ENCODE data around the gene SLC11A1. TPM values are rescaled to one million over a fixed set of nuclear protein-coding genes. Genes with fewer than 3 reads are reported as not detected.

The SLC11A1 gene
- total RNA-seq, 1 experiment from 2014 or later = 0.44 TPM

GRCh38 chr2:218395826-218396687, 14.0 kb downstream of the SLC11A1 start:
- peak; percentile 83 to 95 for DNase-seq
- no peaks in the 10 kb centered on the region for H3K36me3 ChIP-seq (ENCODE audit: low read depth)
- no peaks in the 10 kb centered on the region for H3K9me2 ChIP-seq (ENCODE audit: insufficient read depth)
- intact Hi-C loops (cut with micrococcal nuclease; ENCODE audit: unreplicated experiment) = loop anchor here (1.0 to 5.0 kb wide), 9 partner anchors 39 to 609 kb away; partner anchors contain the start of genes CATIP, CXCR1 and TMBIM1
- peaks cover 1% of the 10 kb centered on the region; the same call in 1 of the 2 replicates for H4K20me1 ChIP-seq (ENCODE audit: insufficient read depth)
- BruUV-seq (replicated peaks) = no TSS peak
- no peaks in the 10 kb centered on the region for H3K9me3 ChIP-seq (ENCODE audit: insufficient read depth, low read depth)
- H3K27me3 ChIP-seq (ENCODE audit: insufficient read depth, low read depth) = no peaks in the 10 kb centered on the region
- CTCF ChIA-PET = interaction anchor here (0.6 to 1.2 kb wide), 16 partner anchors 8 to 878 kb away, joined by 3 to 9 read pairs (median 3); partner anchors contain the start of gene TMBIM1
- peak overlapping the region; percentile 89 for H3K4me3 ChIP-seq
- peak overlapping the region; percentile 90 for H2AFZ ChIP-seq
- peaks cover 20% of the 10 kb centered on the region for H3K4me1 ChIP-seq (replicated peaks; ENCODE audit: insufficient read depth)
- H3F3A ChIP-seq (ENCODE audit: insufficient read depth, low read depth) = peaks cover 24% of the 10 kb centered on the region; the same call in 1 of the 2 replicates
- POLR2A ChIA-PET (ENCODE audit: unreplicated experiment) = interaction anchor here (0.5 to 0.8 kb wide), 4 partner anchors 38 to 112 kb away, joined by 3 to 5 read pairs (median 4); no protein-coding TSS in a partner anchor
- peak overlapping the region; percentile 79 for H3K27ac ChIP-seq
- peak overlapping the region; percentile 94 for H3K4me2 ChIP-seq
- peaks cover 30% of the 10 kb centered on the region for H3K79me2 ChIP-seq (ENCODE audit: low read depth)
- no peak for TF ChIP-seq EZH2 (IDR thresholded peaks at IDR 0.05; ENCODE audit: low read depth)
- TF ChIP-seq, protein P1, sequence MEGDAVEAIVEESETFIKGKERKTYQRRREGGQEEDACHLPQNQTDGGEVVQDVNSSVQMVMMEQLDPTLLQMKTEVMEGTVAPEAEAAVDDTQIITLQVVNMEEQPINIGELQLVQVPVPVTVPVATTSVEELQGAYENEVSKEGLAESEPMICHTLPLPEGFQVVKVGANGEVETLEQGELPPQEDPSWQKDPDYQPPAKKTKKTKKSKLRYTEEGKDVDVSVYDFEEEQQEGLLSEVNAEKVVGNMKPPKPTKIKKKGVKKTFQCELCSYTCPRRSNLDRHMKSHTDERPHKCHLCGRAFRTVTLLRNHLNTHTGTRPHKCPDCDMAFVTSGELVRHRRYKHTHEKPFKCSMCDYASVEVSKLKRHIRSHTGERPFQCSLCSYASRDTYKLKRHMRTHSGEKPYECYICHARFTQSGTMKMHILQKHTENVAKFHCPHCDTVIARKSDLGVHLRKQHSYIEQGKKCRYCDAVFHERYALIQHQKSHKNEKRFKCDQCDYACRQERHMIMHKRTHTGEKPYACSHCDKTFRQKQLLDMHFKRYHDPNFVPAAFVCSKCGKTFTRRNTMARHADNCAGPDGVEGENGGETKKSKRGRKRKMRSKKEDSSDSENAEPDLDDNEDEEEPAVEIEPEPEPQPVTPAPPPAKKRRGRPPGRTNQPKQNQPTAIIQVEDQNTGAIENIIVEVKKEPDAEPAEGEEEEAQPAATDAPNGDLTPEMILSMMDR (conservative IDR thresholded peaks at IDR 0.05) = peak; percentile 86

DNA sequence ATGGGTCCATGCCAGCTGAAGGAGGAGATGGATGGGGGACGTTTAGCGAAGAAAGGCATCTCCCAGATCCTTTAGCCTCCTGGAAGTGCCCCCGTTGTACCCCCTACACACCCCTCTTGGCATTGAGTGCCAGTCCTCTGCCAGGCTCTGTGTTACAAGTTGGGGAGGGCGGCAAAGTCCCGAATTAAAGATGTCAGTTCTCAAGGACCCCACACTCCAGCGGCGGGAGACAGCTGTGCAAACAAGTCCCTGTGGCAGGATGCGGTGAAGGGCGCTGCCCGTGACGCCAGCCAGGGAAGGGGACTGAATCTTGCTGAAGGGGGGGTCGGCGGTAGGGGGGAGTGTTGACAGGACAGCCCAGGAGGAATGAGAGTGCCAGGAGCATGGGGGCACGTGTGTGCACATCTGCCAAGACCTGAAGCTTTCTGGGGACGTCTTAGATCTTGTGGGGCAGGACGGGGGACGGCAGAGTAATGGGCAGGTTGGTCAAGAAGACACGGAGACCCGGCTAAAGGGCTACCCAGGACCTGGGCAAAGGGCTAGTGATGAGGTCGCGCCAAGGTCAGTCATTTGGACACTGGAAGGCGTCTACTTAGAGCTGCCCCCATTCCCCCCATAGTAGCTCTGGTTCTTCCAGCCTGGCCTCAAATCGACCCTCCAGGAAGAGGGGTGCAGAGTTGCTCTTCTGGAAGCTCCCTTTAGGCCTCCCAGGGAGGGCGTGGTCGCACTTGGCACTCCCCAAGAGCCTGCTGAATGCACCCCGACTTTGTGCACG, 14.8 kb downstream of the SLC11A1 start:
- intact Hi-C loops (cut with micrococcal nuclease; ENCODE audit: unreplicated experiment) = loop anchor here (1.0 to 5.0 kb wide), 9 partner anchors 40 to 610 kb away; partner anchors contain the start of genes CATIP, CXCR1 and TMBIM1
- peak; percentile 54 to 55 for DNase-seq
- POLR2A ChIA-PET (ENCODE audit: unreplicated experiment) = interaction anchor here (0.5 to 0.8 kb wide), 5 partner anchors 39 to 127 kb away, joined by 3 to 5 read pairs (median 4); partner anchors contain the start of genes AAMP and PNKD
- peak overlapping the region; percentile 89 for H3K4me3 ChIP-seq
- CTCF ChIA-PET = interaction anchor here (0.6 to 1.2 kb wide), 14 partner anchors 7 to 877 kb away, joined by 3 to 9 read pairs (median 3); partner anchors contain the start of gene TMBIM1
- no peaks in the 10 kb centered on the region for H3K36me3 ChIP-seq (ENCODE audit: low read depth)
- H3K27ac ChIP-seq = peak overlapping the region; percentile 79
- no peaks in the 10 kb centered on the region for H3K27me3 ChIP-seq (ENCODE audit: insufficient read depth, low read depth)
- H3K9me3 ChIP-seq (ENCODE audit: insufficient read depth, low read depth) = no peaks in the 10 kb centered on the region
- H3K4me2 ChIP-seq = peak overlapping the region; percentile 94
- no peak for TF ChIP-seq EZH2 (IDR thresholded peaks at IDR 0.05; ENCODE audit: low read depth)
- TF ChIP-seq, protein P1 (conservative IDR thresholded peaks at IDR 0.05) = no peak
- no TSS peak for BruUV-seq (replicated peaks)
- peak overlapping the region; percentile 90 for H2AFZ ChIP-seq
- peaks cover 38% of the 10 kb centered on the region for H3K79me2 ChIP-seq (ENCODE audit: low read depth)
- H3F3A ChIP-seq (ENCODE audit: insufficient read depth, low read depth) = peaks cover 24% of the 10 kb centered on the region; the same call in 1 of the 2 replicates
- no peaks in the 10 kb centered on the region for H3K9me2 ChIP-seq (ENCODE audit: insufficient read depth)
- H3K4me1 ChIP-seq (replicated peaks; ENCODE audit: insufficient read depth) = peaks cover 22% of the 10 kb centered on the region
- H4K20me1 ChIP-seq (ENCODE audit: insufficient read depth) = peaks cover 6% of the 10 kb centered on the region; the same call in 1 of the 2 replicates

DNA sequence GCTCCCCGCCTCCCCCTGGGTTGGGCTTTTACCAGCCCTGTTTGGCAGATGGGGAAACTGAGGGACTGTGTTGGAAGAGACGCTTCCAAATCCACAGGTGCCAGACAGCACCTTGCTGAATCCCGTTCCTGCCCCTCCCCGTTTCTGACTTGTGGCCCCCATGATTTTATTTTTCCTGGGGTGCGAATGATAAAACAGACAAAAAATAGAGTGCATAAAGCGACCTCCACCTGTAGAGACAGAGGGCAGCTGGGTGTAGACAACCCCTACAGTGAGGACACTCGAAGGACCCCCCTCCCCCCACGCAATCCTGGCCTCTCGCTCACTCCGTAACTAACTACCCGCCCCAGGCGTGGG, 15.4 kb downstream of the SLC11A1 start:
- Histone ChIP-seq H3F3A (ENCODE audit: insufficient read depth, low read depth) (peaks cover 24% of the 10 kb centered on the region; the same call in 1 of the 2 replicates), H3K4me1 (replicated peaks; ENCODE audit: insufficient read depth) (peaks cover 22% of the 10 kb centered on the region), H4K20me1 (ENCODE audit: insufficient read depth) (peaks cover 6% of the 10 kb centered on the region; the same call in 1 of the 2 replicates), H2AFZ (peak overlapping the region; percentile 59), H3K36me3 (ENCODE audit: low read depth) (no peaks in the 10 kb centered on the region), H3K27me3 (ENCODE audit: insufficient read depth, low read depth) (no peaks in the 10 kb centered on the region), H3K9me3 (ENCODE audit: insufficient read depth, low read depth) (no peaks in the 10 kb centered on the region), H3K79me2 (ENCODE audit: low read depth) (peaks cover 40% of the 10 kb centered on the region), H3K4me3 (peak overlapping the region; percentile 89), H3K27ac (peak overlapping the region; percentile 79), H3K4me2 (peak overlapping the region; percentile 94), H3K9me2 (ENCODE audit: insufficient read depth) (no peaks in the 10 kb centered on the region)
- TF ChIP-seq, protein P1 (conservative IDR thresholded peaks at IDR 0.05) = no peak
- no peak for TF ChIP-seq EZH2 (IDR thresholded peaks at IDR 0.05; ENCODE audit: low read depth)
- intact Hi-C loops (cut with micrococcal nuclease; ENCODE audit: unreplicated experiment) = loop anchor here (2.0 to 5.0 kb wide), 6 partner anchors 40 to 610 kb away; partner anchors contain the start of genes CATIP, CXCR1 and TMBIM1
- POLR2A ChIA-PET (ENCODE audit: unreplicated experiment) = interaction anchor here (0.6 kb wide), 1 partner anchor 77 kb away, joined by 8 read pairs; no protein-coding TSS in a partner anchor
- CTCF ChIA-PET = interaction anchor here (0.6 to 1.2 kb wide), 2 partner anchors 69 to 121 kb away, joined by 4 to 5 read pairs; no protein-coding TSS in a partner anchor
- no TSS peak for BruUV-seq (replicated peaks)
- no peak for DNase-seq
